Endothelial cell of umbilical vein (primary cell): ENCODE data around the gene APMAP. TPM values are rescaled to one million over a fixed set of nuclear protein-coding genes. Genes with fewer than 3 reads are reported as not detected.
A peak's percentile ranks its signal among the peaks of the same experiment; 100 is the strongest.

ENCODE experiments used
- BruUV-seq: library from RNA; stranded (reverse); fragments of 400-500 nt; replicated peaks from 2 replicates; lab custom pipeline; 2021; lab: Mats Ljungman, UMichigan
- CTCF ChIA-PET: fragments of 300-600, 350-600 bp; sonication (Branson Sonifier 250); formaldehyde crosslinking; loops from one replicate; lab custom pipeline; 2021; ENCODE audit warnings: antibody characterized with exemption, inconsistent platforms; lab: Charles Lee
- POLR2A ChIA-PET: fragments of 300-600, 350-600 bp; sonication (Branson Sonifier 250); formaldehyde crosslinking; loops from one replicate; lab custom pipeline; 2021; ENCODE audit warnings: antibody characterized with exemption, inconsistent platforms; lab: Charles Lee
- DNase-seq: peaks from one replicate; pipeline ENCODE4 v3.0.0-alpha.2; 2011; ENCODE audit warnings: low read depth, low spot score
- FAIRE-seq: peaks from 2 replicates; lab custom pipeline; 2011; peaks lifted over from hg19 to GRCh38; lab: Jason Lieb, UNC
- H2AFZ ChIP-seq: 2 replicates; pipeline ENCODE4 v1.6.0; 2012; ENCODE audit warnings: low read depth, low read length, control low read depth, inconsistent platforms
- H3K27ac ChIP-seq: 2 replicates; pipeline ENCODE4 v1.5.1; 2011; ENCODE audit warnings: low read depth, mild to moderate bottlenecking, control low read depth, low read length, moderate library complexity; ENCODE audit not compliant: insufficient read depth
- H3K27me3 ChIP-seq, 2 experiments: 2 replicates each; pipeline versions ENCODE4 v1.6.0 to v1.6.1; 2011; ENCODE audit warnings: low read length in 2 of 2, mixed read lengths in 1 of 2; ENCODE audit not compliant: control insufficient read depth in 2 of 2, insufficient read depth in 2 of 2
- H3K36me3 ChIP-seq, 2 experiments: 2 replicates in 1 of 2; 3 replicates in 1 of 2; pipeline ENCODE4 v1.5.1; 2011; ENCODE audit warnings: low read length in 2 of 2, mild to moderate bottlenecking in 1 of 2, moderate library complexity in 1 of 2; ENCODE audit not compliant: control insufficient read depth in 2 of 2, insufficient read depth in 2 of 2; ENCODE audit errors: extremely low read depth in 1 of 2
- H3K4me1 ChIP-seq: 3 replicates; pipeline ENCODE4 v1.5.1; 2011; ENCODE audit warnings: mild to moderate bottlenecking, low read length; ENCODE audit not compliant: control insufficient read depth, insufficient read depth; ENCODE audit errors: extremely low read depth
- H3K4me2 ChIP-seq: 2 replicates; pipeline ENCODE4 v1.6.1; 2011; ENCODE audit warnings: low read length, control low read depth, mixed read lengths; ENCODE audit not compliant: insufficient read depth
- H3K4me3 ChIP-seq, 3 experiments: fragments of 200-600 bp in 1 of 3; sonication (generic), shearing (Covaris generic) in 1 of 3; replicated peaks in 1 of 3; 2 replicates each; pipeline ENCODE4 v1.5.1; 2011 to 2016; ENCODE audit warnings: control low read depth in 3 of 3, low read length in 3 of 3, mild to moderate bottlenecking in 2 of 3, inconsistent platforms in 1 of 3, low read depth in 1 of 3, moderate library complexity in 1 of 3; ENCODE audit not compliant: insufficient read depth in 1 of 3
- H3K79me2 ChIP-seq: 2 replicates; pipeline ENCODE4 v1.6.0; 2012; ENCODE audit warnings: low read length, inconsistent platforms; ENCODE audit not compliant: control insufficient read depth, insufficient read depth
- H3K9ac ChIP-seq: replicated peaks from 2 replicates; pipeline ENCODE3; 2011; ENCODE audit warnings: low read length, control low read depth; ENCODE audit not compliant: insufficient read depth; ENCODE audit errors: extremely low read depth
- H3K9me1 ChIP-seq: replicated peaks from 3 replicates; pipeline ENCODE4 v1.6.0; 2011; ENCODE audit warnings: mild to moderate bottlenecking, low read length; ENCODE audit not compliant: control insufficient read depth, insufficient read depth; ENCODE audit errors: extremely low read depth
- H3K9me3 ChIP-seq: replicated peaks from 2 replicates; pipeline ENCODE4 v1.5.1; 2012; ENCODE audit warnings: low read length, inconsistent platforms; ENCODE audit not compliant: control insufficient read depth, insufficient read depth
- H4K20me1 ChIP-seq: replicated peaks from 2 replicates; pipeline ENCODE3; 2011; ENCODE audit warnings: mild to moderate bottlenecking, low read length; ENCODE audit not compliant: control insufficient read depth, insufficient read depth; ENCODE audit errors: extremely low read depth
- EZH2 ChIP-seq: IDR thresholded peaks from 2 replicates; pipeline ENCODE4 v1.6.1; 2012; ENCODE audit warnings: borderline replicate concordance, low read depth, mild to moderate bottlenecking, moderate library complexity, low read length, inconsistent platforms; ENCODE audit not compliant: severe bottlenecking
- FOS ChIP-seq: IDR thresholded peaks from 2 replicates; pipeline ENCODE4 v1.6.1; 2011; ENCODE audit warnings: mild to moderate bottlenecking, low read length, moderate library complexity, borderline replicate concordance; ENCODE audit not compliant: insufficient read depth
- GATA2 ChIP-seq: IDR thresholded peaks from 2 replicates; pipeline ENCODE4 v1.7.0; 2011; ENCODE audit warnings: low read depth, mild to moderate bottlenecking, moderate library complexity, mixed read lengths, low read length; ENCODE audit not compliant: insufficient read length, insufficient read depth
- JUN ChIP-seq: IDR thresholded peaks from 2 replicates; pipeline ENCODE4 v1.6.1; 2011; ENCODE audit warnings: borderline replicate concordance, low read depth; ENCODE audit not compliant: insufficient read length, insufficient read depth
- MYC ChIP-seq: IDR thresholded peaks from one replicate; pipeline ENCODE4 v1.6.1; 2011; ENCODE audit warnings: mild to moderate bottlenecking, low read depth, low read length
- POLR2A ChIP-seq: IDR thresholded peaks from 2 replicates; pipeline ENCODE4 v1.6.1; 2012; ENCODE audit warnings: low read depth, mild to moderate bottlenecking, control low read depth, low read length
- POLR2AphosphoS5 ChIP-seq: IDR thresholded peaks from 2 replicates; pipeline ENCODE4 v1.6.1; 2012; ENCODE audit warnings: low read depth, mild to moderate bottlenecking, control low read depth, low read length, moderate library complexity; ENCODE audit not compliant: insufficient read depth
- dilution Hi-C: fragments of 300-500 bp; cut with MboI; formaldehyde crosslinking; loops from one replicate; pipeline ENCODE4 v1.15.0; 2019; ENCODE audit warnings: low sequenced_read_pairs; ENCODE audit not compliant: extremely low pct_ligation_motif_present
- intact Hi-C: fragments of 100-400 bp; cut with micrococcal nuclease; formaldehyde crosslinking; loops from one replicate; pipeline ENCODE4 v1.10.0; 2022
- polyA plus RNA-seq, 4 experiments: library from polyadenylated mRNA; depleted of rRNA in 3 of 4; stranded (reverse) in 3 of 4; unstranded in 1 of 4; fragments of >200 nt; gene quantifications; 2 replicates each; pipeline versions ENCODE4 v1.2.1 to v1.2.3, GENCODE V29; 2011 to 2012; ENCODE audit warnings: missing spikeins in 1 of 4
- total RNA-seq: library from RNA; stranded (reverse); gene quantifications from 2 replicates; pipeline ENCODE4 v1.2.3, GENCODE V29; 2021
- TF ChIP-seq, protein P1 (sequence below): IDR thresholded peaks from 2 replicates; pipeline ENCODE4 v1.6.1; 2011; ENCODE audit not compliant: insufficient read depth, insufficient read length
- TF ChIP-seq, protein P2 (sequence below), 2 donors: IDR thresholded peaks; 1 replicate in 1 of 2; 2 replicates in 1 of 2; pipeline ENCODE4 v1.5.1; 2011; ENCODE audit warnings: low read length in 2 of 2, mild to moderate bottlenecking in 2 of 2, moderate library complexity in 2 of 2, control low read depth in 1 of 2, inconsistent platforms in 1 of 2, low read depth in 1 of 2; ENCODE audit not compliant: insufficient read depth in 1 of 2; ENCODE audit errors: extremely low read depth in 1 of 2

APMAP gene
- total and polyA plus RNA-seq, 2 donors (not counting 3 experiments of a cell fraction or from before 2014, with no cell fraction given): 80.7 to 110 TPM

DNA sequence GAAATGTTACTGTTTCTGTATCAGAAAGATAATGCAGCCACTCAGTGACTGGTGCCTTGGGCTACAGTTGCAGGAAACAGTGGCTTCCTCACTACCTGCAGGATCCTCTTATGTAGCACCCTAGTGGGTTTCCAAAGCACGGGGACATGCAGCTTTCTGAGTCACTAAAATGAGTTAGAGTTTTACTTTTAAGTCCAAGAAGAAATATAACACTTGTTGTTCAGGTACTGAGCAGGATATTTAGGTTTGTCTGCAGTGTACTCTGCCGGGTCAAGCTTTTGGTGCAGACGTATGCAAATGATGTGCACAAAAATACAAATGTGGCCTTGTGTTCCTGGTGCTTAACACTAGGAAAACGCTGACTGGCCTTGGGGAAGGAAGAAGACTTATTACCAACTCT, 43.4 kb upstream of the APMAP start:
- peaks cover 12% of the 10 kb centered on the region for H3K4me1 ChIP-seq
- no peak overlapping the region for H3K4me3 ChIP-seq
- no peak overlapping the region for H3K9ac ChIP-seq
- no peak overlapping the region for H3K27ac ChIP-seq
- H3K9me1 ChIP-seq: no peaks in the 10 kb centered on the region
- no peak for DNase-seq
- H3K27me3 ChIP-seq: no peaks in the 10 kb centered on the region
- dilution Hi-C loops: no loop called here
- ChIA-PET CTCF (interaction anchor here (0.9 kb wide), 1 partner anchor 21 kb away, joined by 4 read pairs; no protein-coding TSS in a partner anchor), POLR2A (no interaction called here)
- peak overlapping the region; percentile 13 for H3K4me2 ChIP-seq
- H3K79me2 ChIP-seq: no peaks in the 10 kb centered on the region
- no peaks in the 10 kb centered on the region for H4K20me1 ChIP-seq
- intact Hi-C loops: loop anchor here (1.0 to 2.0 kb wide), 2 partner anchors 21 to 41 kb away; no protein-coding TSS in a partner anchor
- H3K36me3 ChIP-seq: no peaks in the 10 kb centered on the region
- no TSS peak for BruUV-seq
- peak; percentile 43 for FAIRE-seq
- no peaks in the 10 kb centered on the region for H3K9me3 ChIP-seq
- no peak overlapping the region for H2AFZ ChIP-seq
- TF ChIP-seq, protein P1, sequence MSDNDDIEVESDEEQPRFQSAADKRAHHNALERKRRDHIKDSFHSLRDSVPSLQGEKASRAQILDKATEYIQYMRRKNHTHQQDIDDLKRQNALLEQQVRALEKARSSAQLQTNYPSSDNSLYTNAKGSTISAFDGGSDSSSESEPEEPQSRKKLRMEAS: no peak
- TF ChIP-seq GATA2 (no peak), FOS (no peak), POLR2AphosphoS5 (no peak), EZH2 (no peak), POLR2A (no peak), MYC (no peak), JUN (no peak)
- TF ChIP-seq, protein P2, sequence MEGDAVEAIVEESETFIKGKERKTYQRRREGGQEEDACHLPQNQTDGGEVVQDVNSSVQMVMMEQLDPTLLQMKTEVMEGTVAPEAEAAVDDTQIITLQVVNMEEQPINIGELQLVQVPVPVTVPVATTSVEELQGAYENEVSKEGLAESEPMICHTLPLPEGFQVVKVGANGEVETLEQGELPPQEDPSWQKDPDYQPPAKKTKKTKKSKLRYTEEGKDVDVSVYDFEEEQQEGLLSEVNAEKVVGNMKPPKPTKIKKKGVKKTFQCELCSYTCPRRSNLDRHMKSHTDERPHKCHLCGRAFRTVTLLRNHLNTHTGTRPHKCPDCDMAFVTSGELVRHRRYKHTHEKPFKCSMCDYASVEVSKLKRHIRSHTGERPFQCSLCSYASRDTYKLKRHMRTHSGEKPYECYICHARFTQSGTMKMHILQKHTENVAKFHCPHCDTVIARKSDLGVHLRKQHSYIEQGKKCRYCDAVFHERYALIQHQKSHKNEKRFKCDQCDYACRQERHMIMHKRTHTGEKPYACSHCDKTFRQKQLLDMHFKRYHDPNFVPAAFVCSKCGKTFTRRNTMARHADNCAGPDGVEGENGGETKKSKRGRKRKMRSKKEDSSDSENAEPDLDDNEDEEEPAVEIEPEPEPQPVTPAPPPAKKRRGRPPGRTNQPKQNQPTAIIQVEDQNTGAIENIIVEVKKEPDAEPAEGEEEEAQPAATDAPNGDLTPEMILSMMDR (IDR thresholded peaks at IDR 0.05; ENCODE audit: extremely low read depth in 1 of 2, insufficient read depth in 1 of 2, low read depth in 1 of 2, low read length in 2 of 2): no peak
